Measurements from ENCODE around the gene TEPSIN. TPM values are rescaled to one million over a fixed set of nuclear protein-coding genes. Genes with fewer than 3 reads are reported as not detected.
"Not testable (repeated sequence)": the region's sequence is repeated elsewhere in the genome, so short reads cannot be mapped to it uniquely, and the experiment has no call there.

Gene TEPSIN
- total RNA-seq, 3 donors from 2014 or later: 42.7 to 52.2 (median 47.4) TPM

DNA sequence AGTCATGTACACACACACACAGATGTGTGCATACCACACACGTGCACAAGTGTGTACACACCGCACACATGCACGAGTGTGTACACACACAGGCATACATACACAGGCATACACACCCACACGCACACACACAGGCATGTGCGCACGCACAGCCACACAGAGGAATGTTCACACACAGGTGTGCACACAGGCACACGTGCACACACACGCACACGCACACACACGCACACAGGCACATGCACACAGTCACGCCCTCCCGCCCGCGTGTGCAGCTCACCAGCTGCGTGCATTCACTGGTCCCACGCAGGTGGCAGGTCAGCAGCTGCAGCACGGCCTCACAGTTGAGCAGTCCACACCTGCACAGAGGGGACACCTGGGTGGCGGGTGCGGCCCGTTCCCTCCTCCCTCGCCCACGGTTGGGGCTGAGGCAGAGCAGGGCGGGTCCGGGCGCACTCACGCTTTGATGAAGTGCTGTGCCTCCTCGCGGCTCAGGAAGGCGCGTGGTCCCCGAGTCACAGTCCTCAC, 7.7 kb downstream of the TEPSIN start:
- peaks cover 15% of the 10 kb centered on the region for H3K4me1 Mint-ChIP-seq (ENCODE audit: low read depth)
- ATAC-seq (no peak), DNase-seq (no peak)
- H3K4me3 Mint-ChIP-seq: no peak overlapping the region
- H3K9me3 Mint-ChIP-seq: no peaks in the 10 kb centered on the region
- no peaks in the 10 kb centered on the region for H3K27me3 Mint-ChIP-seq (ENCODE audit: low read depth)
- peaks cover 18% of the 10 kb centered on the region for H3K36me3 Mint-ChIP-seq (ENCODE audit: insufficient read depth)

DNA sequence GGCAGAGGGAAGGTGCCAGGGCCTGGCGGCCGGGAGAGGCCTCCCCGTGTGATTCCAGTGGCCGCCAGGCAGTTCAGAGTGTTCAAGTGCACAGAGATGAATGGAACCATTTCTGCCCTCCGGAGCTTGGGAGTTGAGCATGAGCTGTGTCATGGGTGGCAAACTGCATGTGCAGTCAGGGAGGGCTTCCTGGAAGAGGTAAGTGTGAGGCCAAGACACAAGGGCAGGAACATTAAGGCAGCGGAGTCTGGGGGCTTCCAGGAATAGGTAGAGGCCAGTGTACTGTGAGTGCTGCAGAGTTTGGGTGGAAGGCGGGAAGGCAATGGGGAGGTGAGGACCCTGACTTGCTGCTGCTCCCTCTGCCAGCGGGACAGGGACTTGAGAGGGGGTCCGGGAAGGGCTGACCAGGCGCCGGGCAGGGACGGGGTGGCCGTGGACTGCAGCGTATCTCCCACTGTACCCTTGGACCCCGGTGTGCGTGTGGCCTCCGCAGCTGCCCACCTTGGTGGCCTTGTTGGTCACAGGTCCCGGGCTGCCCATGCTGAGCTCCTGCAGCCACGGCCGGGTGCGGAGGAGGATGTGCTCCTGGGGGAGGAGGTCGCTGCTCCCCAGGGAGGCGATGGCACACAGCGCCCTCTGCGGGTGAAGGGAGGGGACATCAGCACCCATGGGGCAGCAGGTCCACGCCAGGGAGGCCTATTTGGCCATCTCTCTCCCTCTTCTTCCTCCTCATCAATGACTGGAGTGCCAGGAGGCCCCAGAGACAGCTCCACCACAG, 8.6 kb downstream of the TEPSIN start:
- peaks cover 13% of the 10 kb centered on the region for H3K4me1 Mint-ChIP-seq (ENCODE audit: low read depth)
- no peaks in the 10 kb centered on the region for H3K9me3 Mint-ChIP-seq
- H3K36me3 Mint-ChIP-seq (ENCODE audit: insufficient read depth): peaks cover 18% of the 10 kb centered on the region
- H3K4me3 Mint-ChIP-seq: no peak overlapping the region
- DNase-seq (no peak), ATAC-seq (peak in 1 of 2 donors; percentile 9)
- no peaks in the 10 kb centered on the region for H3K27me3 Mint-ChIP-seq (ENCODE audit: low read depth)

DNA sequence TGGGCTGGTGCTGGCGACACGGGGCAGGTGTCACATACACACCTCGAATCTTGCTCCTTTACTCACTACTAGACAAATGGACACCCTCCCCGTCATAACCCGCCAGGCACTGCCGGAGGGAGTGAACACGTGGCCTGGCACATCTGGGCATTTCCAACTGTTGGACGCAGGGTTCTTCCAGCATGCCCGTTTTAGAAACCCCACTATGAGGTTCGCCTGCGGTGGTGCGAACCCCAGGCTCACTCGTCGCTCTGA, 9.3 kb downstream of the TEPSIN start:
- Mint-ChIP-seq H3K27me3 (ENCODE audit: low read depth) (no peaks in the 10 kb centered on the region), H3K4me1 (ENCODE audit: low read depth) (peaks cover 9% of the 10 kb centered on the region), H3K4me3 (no peak overlapping the region), H3K36me3 (ENCODE audit: insufficient read depth) (peaks cover 15% of the 10 kb centered on the region), H3K9me3 (no peaks in the 10 kb centered on the region)
- no peak for DNase-seq
- ATAC-seq: no peak

DNA sequence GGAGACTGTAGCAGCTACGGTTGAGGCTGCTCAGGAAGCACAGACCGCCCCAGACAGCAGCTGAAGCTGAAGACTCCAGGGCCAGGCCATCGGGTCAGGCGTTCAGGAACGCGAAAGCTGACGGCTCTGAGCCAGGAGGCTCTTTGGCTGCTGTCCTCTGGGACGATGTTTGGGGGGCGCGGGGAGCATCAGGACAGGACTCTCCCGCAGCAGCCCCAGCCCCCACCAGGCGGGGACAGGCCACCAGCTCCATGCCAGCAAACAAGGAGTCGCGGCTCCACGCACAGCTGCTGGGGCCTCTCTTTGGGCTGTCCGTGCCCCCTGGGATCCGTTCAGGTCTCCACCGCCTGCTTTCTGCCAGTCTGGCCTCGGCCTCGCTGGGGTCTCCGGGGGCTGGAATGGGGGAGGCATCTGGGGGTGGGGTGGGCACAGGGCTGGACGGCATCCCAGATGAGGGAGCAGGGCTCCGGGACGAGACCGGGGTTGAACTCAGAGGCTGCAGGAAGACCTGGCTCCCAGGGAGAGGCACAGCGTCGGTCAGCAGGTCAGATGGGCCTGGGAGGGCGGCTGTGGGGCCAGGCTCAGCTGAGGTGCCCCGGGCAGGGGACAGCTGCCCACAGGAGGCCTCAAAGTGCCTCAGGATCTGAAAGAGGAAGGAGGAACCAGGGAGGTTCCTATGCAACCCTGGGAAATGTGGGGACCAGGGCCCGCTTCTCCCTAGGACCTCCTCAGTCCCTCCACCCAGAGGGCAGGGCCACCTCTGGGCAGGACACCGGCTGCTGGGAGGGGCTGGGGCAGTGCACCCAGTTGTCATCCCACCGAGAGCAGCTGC, 9.8 kb downstream of the TEPSIN start:
- no peaks in the 10 kb centered on the region for H3K27me3 Mint-ChIP-seq (ENCODE audit: low read depth)
- H3K36me3 Mint-ChIP-seq (ENCODE audit: insufficient read depth): peaks cover 15% of the 10 kb centered on the region
- H3K4me3 Mint-ChIP-seq: no peak overlapping the region
- ATAC-seq (no peak), DNase-seq (no peak)
- no peaks in the 10 kb centered on the region for H3K9me3 Mint-ChIP-seq
- H3K4me1 Mint-ChIP-seq (ENCODE audit: low read depth): peaks cover 8% of the 10 kb centered on the region

DNA sequence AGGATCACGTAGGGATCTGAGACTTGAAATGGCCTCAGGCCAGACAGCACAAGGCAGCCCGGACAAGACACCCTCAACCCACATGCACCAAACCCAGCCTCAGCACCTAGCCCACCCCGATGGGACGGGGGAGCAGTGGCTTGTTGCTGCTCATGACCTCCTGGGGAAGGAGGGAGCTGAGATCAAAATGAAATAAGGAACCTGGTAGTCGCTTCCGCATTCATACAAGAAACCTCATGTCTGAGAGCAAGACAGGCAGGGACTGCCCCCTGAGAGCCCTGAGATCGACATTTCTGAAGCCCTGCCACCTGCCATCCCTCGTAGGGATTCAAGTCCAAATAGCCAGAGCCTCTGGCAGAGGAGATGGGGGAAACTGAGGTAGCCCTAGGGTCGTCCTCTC, 10.4 kb downstream of the TEPSIN start:
- Mint-ChIP-seq H3K9me3 (no peaks in the 10 kb centered on the region), H3K36me3 (ENCODE audit: insufficient read depth) (peaks cover 15% of the 10 kb centered on the region), H3K27me3 (ENCODE audit: low read depth) (no peaks in the 10 kb centered on the region), H3K4me1 (ENCODE audit: low read depth) (peaks cover 13% of the 10 kb centered on the region), H3K4me3 (no peak overlapping the region)
- no peak for ATAC-seq
- no peak for DNase-seq

DNA sequence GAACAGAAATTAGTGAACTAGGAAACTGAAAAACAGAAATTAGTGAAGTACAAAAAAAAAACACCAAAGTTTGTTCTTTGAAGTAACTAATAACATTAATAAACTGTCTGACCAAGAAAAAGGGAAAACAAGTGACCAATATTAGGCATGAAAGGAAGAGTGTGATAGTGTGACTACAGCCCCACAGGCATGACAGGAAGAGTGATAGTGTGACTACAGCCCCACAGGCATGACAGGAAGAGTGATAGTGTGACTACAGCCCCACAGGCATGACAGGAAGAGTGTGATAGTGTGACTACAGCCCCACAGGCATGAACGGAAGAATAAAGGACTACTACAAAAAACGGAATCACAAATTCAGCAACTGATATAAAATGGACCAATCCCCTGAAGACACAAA, 11.2 kb downstream of the TEPSIN start:
- not testable (repeated sequence) for H3K9me3 Mint-ChIP-seq; ATAC-seq; DNase-seq; H3K4me3 Mint-ChIP-seq; H3K27me3 Mint-ChIP-seq (ENCODE audit: low read depth)
- Mint-ChIP-seq H3K36me3 (ENCODE audit: insufficient read depth) (peaks cover 15% of the 10 kb centered on the region), H3K4me1 (ENCODE audit: low read depth) (peaks cover 15% of the 10 kb centered on the region)

DNA sequence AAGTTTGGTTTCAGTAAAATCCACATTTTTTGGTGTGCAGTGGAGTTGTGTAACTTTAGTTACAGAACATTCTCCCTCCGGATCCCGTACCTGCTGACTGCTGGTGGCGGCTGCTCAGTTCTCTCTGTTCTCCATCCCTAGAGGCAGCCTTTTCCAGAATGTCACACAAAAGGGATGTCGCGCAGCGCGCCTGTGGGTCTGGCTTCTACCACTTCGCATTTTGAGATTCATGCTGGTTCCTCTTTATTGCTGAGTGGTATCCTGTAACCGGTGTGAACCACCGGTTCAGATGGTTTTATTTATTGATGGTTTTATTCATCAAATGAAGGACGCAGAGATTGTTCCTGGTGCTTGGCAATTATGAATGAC, 15.1 kb downstream of the TEPSIN start:
- DNase-seq: no peak

DNA sequence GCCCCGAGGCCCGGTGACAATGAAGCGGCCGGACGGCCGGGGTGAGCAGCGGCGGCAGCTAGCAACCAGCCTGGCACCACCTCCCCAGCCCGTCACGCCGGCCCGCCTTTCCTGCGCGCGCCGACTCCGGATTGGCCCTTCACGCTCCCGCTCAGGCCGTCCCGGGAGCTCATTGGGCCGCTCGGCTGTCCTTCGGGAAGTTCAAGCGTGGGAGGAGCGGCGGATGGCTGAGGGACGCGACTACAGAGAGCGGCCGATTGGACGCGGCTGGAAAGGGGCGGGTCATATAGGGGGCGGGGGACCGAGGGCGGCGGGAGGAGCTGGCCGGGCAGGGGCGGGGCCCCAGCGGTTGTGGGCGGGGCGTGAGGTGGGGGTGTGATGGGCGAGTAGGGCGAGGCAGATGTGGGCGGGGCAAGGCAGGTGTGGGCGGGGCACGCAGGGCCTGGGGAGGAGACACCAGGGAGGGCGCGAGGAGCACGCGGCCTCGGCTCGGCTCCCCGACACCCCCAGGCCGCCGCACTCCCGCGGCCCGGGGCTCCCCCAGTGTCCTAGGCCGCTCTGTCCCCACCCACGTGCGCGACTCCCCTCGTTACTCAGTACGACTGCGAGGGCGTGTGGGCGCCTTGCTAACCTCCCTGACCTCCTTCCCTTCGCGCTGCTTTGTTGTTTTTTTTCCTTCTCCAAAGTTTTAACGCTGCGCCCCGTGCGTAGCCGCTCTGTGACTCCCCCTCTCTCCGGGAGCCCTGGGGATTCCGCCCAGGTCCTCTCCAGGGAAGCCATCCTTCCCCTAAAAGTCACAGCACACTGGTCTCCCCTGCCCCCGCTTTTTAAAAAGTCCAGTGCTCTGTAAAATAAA, 15.7 kb downstream of the TEPSIN start, which contains the start of gene CEP131:
Gene CEP131, minus strand, starts transcription at position 60 of the 856 bp plus-strand sequence. CDS start 2,909 bp downstream, outside the sequence.
- Mint-ChIP-seq H3K36me3 (ENCODE audit: insufficient read depth) (peaks cover under 1% of the 10 kb centered on the region), H3K4me1 (ENCODE audit: low read depth) (peaks cover 21% of the 10 kb centered on the region), H3K27me3 (ENCODE audit: low read depth) (no peaks in the 10 kb centered on the region), H3K9me3 (no peaks in the 10 kb centered on the region), H3K4me3 (peak within 1 kb of the TSS; percentile 80)
- ATAC-seq (peak; percentile 97 to 98), DNase-seq (peak; percentile 100)

More for the DNA sequence above, 15.1 kb downstream of the TEPSIN start:
- H3K4me1 Mint-ChIP-seq (ENCODE audit: low read depth): peaks cover 21% of the 10 kb centered on the region
- peak overlapping the region; percentile 80 for H3K4me3 Mint-ChIP-seq
- H3K36me3 Mint-ChIP-seq (ENCODE audit: insufficient read depth): peaks cover 4% of the 10 kb centered on the region
- ATAC-seq: no peak
- H3K27me3 Mint-ChIP-seq (ENCODE audit: low read depth): no peaks in the 10 kb centered on the region
- no peaks in the 10 kb centered on the region for H3K9me3 Mint-ChIP-seq

DNA sequence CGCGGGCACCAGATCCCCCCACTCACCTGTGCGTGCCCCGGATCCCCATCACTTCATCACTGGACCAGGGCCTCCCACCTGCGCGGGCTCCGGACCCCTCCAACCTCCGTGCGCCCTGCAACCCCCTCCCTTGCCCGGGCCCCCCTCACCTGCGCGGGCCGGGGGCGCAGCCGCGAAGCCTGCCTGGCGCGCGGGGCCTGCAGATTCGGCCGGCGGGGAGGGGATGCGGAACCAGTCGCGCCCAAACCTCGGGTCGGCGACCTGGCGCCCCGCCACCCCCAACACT, 16.3 kb downstream of the TEPSIN start:
- H3K4me3 Mint-ChIP-seq: peak overlapping the region; percentile 70
- no peaks in the 10 kb centered on the region for H3K9me3 Mint-ChIP-seq
- H3K36me3 Mint-ChIP-seq (ENCODE audit: insufficient read depth): no peaks in the 10 kb centered on the region
- ATAC-seq (peak in 1 of 2 donors; percentile 4), DNase-seq (no peak)
- H3K4me1 Mint-ChIP-seq (ENCODE audit: low read depth): peaks cover 17% of the 10 kb centered on the region
- no peaks in the 10 kb centered on the region for H3K27me3 Mint-ChIP-seq (ENCODE audit: low read depth)

DNA sequence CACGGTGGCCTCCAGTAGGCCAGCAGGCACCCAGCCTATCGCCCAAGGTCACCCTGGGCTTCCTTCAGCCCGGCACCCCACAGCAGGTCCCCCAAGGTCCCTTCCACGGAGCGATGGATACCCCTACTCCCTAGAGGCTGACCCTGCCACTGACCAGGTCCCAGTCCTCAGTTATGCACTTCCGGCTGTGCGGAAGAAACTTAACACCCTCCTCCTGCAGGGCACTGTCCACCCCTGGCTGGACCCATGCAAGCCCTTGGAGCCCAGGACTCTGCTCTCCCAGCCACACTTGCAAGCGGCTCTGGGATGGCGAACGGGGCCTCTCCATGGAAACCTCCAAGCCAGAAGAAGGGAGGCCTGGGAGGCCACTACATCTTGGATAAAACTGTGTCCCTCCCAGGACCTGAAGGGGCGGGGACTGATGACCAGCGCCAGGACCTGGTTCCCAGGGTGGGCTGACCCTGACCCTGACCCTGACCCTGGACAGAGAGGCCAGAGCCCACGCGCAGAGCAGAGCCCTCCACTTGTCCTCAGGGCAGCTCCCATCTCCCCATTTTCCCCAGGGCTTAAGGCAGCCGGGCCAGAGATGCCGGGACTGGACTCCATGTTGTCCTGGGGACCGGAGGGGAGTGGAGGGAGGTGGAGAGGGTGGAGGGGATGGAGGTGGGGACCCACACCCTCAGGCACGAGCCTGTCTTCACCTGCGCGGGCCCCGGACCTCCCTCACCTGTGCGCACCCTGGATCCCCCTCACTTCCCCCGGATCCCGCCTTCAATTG, 16.8 kb downstream of the TEPSIN start:
- peaks cover under 1% of the 10 kb centered on the region for H3K36me3 Mint-ChIP-seq (ENCODE audit: insufficient read depth)
- H3K27me3 Mint-ChIP-seq (ENCODE audit: low read depth): no peaks in the 10 kb centered on the region
- H3K4me1 Mint-ChIP-seq (ENCODE audit: low read depth): peaks cover 16% of the 10 kb centered on the region
- H3K9me3 Mint-ChIP-seq: no peaks in the 10 kb centered on the region
- ATAC-seq (no peak), DNase-seq (no peak)
- peak overlapping the region; percentile 64 for H3K4me3 Mint-ChIP-seq

DNA sequence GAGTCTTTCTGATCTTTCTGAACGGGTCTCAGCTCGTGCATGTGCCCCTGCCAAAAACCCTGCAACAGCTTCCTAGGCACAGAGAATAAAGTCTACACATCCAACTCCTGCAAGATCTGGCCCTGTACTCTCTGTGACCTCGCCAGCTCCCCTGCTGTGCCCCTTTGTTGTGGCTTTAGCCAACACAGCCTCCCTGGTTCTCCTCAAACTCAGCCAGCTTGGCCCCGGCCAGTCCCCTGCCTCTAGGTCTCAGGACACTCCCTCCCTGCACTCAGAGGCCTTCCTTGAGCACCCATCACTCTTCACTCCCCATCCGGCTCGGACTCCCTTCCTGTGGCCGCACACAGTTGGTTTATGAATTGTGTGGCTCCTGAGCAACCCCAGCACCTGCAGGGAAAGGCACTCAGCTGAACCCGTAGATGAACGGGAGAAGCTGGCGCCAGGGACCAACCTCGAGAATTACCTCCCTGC, 17.4 kb downstream of the TEPSIN start:
- Mint-ChIP-seq H3K27me3 (ENCODE audit: low read depth) (no peaks in the 10 kb centered on the region), H3K4me3 (peak overlapping the region; percentile 64)

DNA sequence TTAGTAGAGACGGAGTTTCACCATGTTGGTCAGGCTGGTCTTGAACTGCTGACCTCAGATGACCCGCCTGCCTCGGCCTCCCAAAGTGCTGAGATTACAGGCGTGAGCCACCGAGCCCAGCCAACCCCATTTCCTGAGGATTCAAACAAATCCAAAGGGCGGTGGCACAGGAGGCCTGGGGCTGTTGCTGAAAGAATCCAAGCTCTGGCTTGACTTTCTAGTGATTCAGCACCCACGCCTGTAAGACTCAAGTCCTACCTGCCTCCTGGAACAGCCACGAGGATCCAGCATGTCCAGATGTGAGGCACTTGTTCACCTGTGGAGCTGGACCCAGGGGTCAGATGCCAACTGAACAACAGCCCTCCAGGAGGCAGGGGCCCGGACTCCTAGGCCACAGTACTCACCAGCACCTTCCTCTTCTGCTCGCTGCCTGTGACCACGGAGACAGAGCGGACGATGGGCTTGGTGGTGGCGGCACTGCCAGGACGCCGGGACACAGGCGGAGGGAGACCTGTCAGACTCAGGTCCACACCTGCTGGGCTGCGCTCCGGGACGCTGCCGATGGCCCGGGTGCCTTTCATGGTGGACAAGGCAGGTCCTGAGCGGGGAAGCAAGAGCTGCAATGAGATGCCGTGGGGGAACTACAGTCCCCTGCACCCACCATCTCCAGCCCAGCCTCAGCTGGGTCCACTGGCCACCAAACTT, 19.2 kb downstream of the TEPSIN start:
- H3K36me3 Mint-ChIP-seq (ENCODE audit: insufficient read depth): peaks cover 6% of the 10 kb centered on the region
- DNase-seq (no peak), ATAC-seq (no peak)
- peaks cover 16% of the 10 kb centered on the region for H3K4me1 Mint-ChIP-seq (ENCODE audit: low read depth)
- no peak overlapping the region for H3K4me3 Mint-ChIP-seq
- no peaks in the 10 kb centered on the region for H3K9me3 Mint-ChIP-seq
- H3K27me3 Mint-ChIP-seq (ENCODE audit: low read depth): no peaks in the 10 kb centered on the region

More for the DNA sequence above, 17.4 kb downstream of the TEPSIN start:
- H3K36me3 Mint-ChIP-seq (ENCODE audit: insufficient read depth): peaks cover 6% of the 10 kb centered on the region
- ATAC-seq (no peak), DNase-seq (no peak)
- H3K9me3 Mint-ChIP-seq: no peaks in the 10 kb centered on the region
- H3K4me1 Mint-ChIP-seq (ENCODE audit: low read depth): peaks cover 16% of the 10 kb centered on the region

DNA sequence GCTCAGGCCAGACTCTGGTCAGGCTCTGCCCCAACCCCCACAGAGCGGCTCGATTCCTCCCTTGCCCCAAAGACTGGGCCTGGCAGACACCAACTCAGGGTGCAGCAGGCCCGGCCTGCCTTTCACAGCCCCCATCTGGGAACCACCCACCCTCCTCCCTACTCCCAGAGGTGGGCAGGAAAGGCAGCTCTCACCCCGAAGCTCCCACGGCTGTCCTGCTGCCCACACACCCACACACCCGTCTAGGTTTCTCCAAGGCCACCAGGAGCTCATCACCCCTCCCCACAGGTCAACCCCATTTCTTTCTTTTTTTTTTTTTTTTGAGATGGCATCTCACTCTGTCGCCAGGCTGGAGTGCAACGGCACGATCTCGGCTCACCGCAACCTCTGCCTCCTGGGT, 19.9 kb downstream of the TEPSIN start:
- DNase-seq (no peak), ATAC-seq (no peak)
- no peaks in the 10 kb centered on the region for H3K9me3 Mint-ChIP-seq
- peaks cover 6% of the 10 kb centered on the region for H3K36me3 Mint-ChIP-seq (ENCODE audit: insufficient read depth)
- H3K27me3 Mint-ChIP-seq (ENCODE audit: low read depth): no peaks in the 10 kb centered on the region
- H3K4me3 Mint-ChIP-seq: no peak overlapping the region
- peaks cover 16% of the 10 kb centered on the region for H3K4me1 Mint-ChIP-seq (ENCODE audit: low read depth)
